IPS-18c (cell line): ENCODE data around the gene LMO2.

Experiments
- H3K4me3 ChIP-seq: 2 replicates; pipeline ENCODE4 v1.7.0; 2013; ENCODE audit warnings: low read depth, mild to moderate bottlenecking, low read length, moderate library complexity; ENCODE audit not compliant: insufficient read depth
- H3K9me3 ChIP-seq: one replicate; pipeline ENCODE4 v1.6.1; 2013; ENCODE audit warnings: mild to moderate bottlenecking, low read length, moderate library complexity; ENCODE audit not compliant: control insufficient read depth, insufficient read depth

LMO2 gene

GRCh38 chr11:33898957-33899356, 7.1 kb upstream of the LMO2 start:
- Histone ChIP-seq H3K4me3 (no peak overlapping the region), H3K9me3 (no peaks in the 10 kb centered on the region)

- no peaks in the 10 kb centered on the region for H3K9me3 ChIP-seq
These were observed 6.0 kb upstream of the LMO2 start for GRCh38 chr11:33897761-33898375.

GRCh38 chr11:33896911-33897310, 5.0 kb upstream of the LMO2 start:
- Histone ChIP-seq H3K4me3 (no peak overlapping the region), H3K9me3 (no peaks in the 10 kb centered on the region)

More at GRCh38 chr11:33897761-33898375, 6.0 kb upstream of the LMO2 start:
- no peak overlapping the region for H3K4me3 ChIP-seq

- Histone ChIP-seq H3K9me3 (no peaks in the 10 kb centered on the region), H3K4me3 (no peak overlapping the region)
These were observed 3.9 kb upstream of the LMO2 start for GRCh38 chr11:33895752-33896137.

- Histone ChIP-seq H3K9me3 (no peaks in the 10 kb centered on the region), H3K4me3 (no peak overlapping the region)
These were observed 2.5 kb upstream of the LMO2 start for GRCh38 chr11:33894398-33894746.

GRCh38 chr11:33893711-33894397, 2.0 kb upstream of the LMO2 start:
- Histone ChIP-seq H3K9me3 (no peaks in the 10 kb centered on the region), H3K4me3 (no peak overlapping the region)

- Histone ChIP-seq H3K9me3 (no peaks in the 10 kb centered on the region), H3K4me3 (no peak overlapping the region)
These were observed 1.2 kb upstream of the LMO2 start for GRCh38 chr11:33892906-33893594.

GRCh38 chr11:33889821-33890378, 2.0 kb downstream of the LMO2 start:
- Histone ChIP-seq H3K9me3 (no peaks in the 10 kb centered on the region), H3K4me3 (no peak overlapping the region)

GRCh38 chr11:33889296-33889695, 2.6 kb downstream of the LMO2 start:
- Histone ChIP-seq H3K9me3 (no peaks in the 10 kb centered on the region), H3K4me3 (no peak overlapping the region)

GRCh38 chr11:33887886-33888285, 4.0 kb downstream of the LMO2 start:
- no peak overlapping the region for H3K4me3 ChIP-seq
- H3K9me3 ChIP-seq, result no peaks in the 10 kb centered on the region

- no peaks in the 10 kb centered on the region for H3K9me3 ChIP-seq
- no peak overlapping the region for H3K4me3 ChIP-seq
These were observed 6.4 kb downstream of the LMO2 start for GRCh38 chr11:33885338-33886005.

GRCh38 chr11:33884601-33885000, 7.3 kb downstream of the LMO2 start:
- H3K4me3 ChIP-seq, result no peak overlapping the region
- no peaks in the 10 kb centered on the region for H3K9me3 ChIP-seq

- Histone ChIP-seq H3K9me3 (no peaks in the 10 kb centered on the region), H3K4me3 (no peak overlapping the region)
These were observed 7.8 kb downstream of the LMO2 start for GRCh38 chr11:33884035-33884434.

GRCh38 chr11:33881651-33882503, 10.0 kb downstream of the LMO2 start:
- Histone ChIP-seq H3K4me3 (no peak overlapping the region), H3K9me3 (no peaks in the 10 kb centered on the region)

- H3K9me3 ChIP-seq, result no peaks in the 10 kb centered on the region
- H3K4me3 ChIP-seq, result no peak overlapping the region
These were observed 10.9 kb downstream of the LMO2 start for GRCh38 chr11:33880979-33881378.

GRCh38 chr11:33879375-33879774, 12.5 kb downstream of the LMO2 start:
- Histone ChIP-seq H3K9me3 (no peaks in the 10 kb centered on the region), H3K4me3 (no peak overlapping the region)

GRCh38 chr11:33877038-33877437, 14.8 kb downstream of the LMO2 start:
- Histone ChIP-seq H3K4me3 (no peak overlapping the region), H3K9me3 (no peaks in the 10 kb centered on the region)
